ENCODE measurements around the gene PPM1J. TPM values are rescaled to one million over a fixed set of nuclear protein-coding genes. Genes with fewer than 3 reads are reported as not detected.

Gene PPM1J
- total RNA-seq, 4 donors from 2014 or later = 6.6 to 22.1 (median 13.4) TPM

- Histone ChIP-seq H3K27ac (peak overlapping the region; percentile 87), H3K4me1 (peaks cover 30% of the 10 kb centered on the region), H3K4me3 (peak overlapping the region; percentile 93), H3K9me3 (no peaks in the 10 kb centered on the region), H3K36me3 (peaks cover 18% of the 10 kb centered on the region), H3K27me3 (no peaks in the 10 kb centered on the region)
- peak in 1 of 2 donors; percentile 90 for DNase-seq (ENCODE audit: low spot score in 2 of 2)
- no CpG with 5 or more reads among the region's 68 CpGs for WGBS
- TF ChIP-seq CTCF (IDR thresholded peaks at IDR 0.05) (peak in 1 of 2 donors; percentile 25), POLR2A (IDR thresholded peaks at IDR 0.05) (peak in 1 of 2 donors; percentile 8), EP300 (IDR thresholded peaks at IDR 0.05) (no peak)
Observed at GRCh38 chr1:112674986-112675727, 40.0 kb downstream of the PPM1J start.

GRCh38 chr1:112674440-112674985 lies 40.6 kb downstream of the PPM1J start, which contains the start of gene MOV10:
Gene MOV10 (plus strand): TSS chr1:112674659. CDS start chr1:112674913, 254 bp downstream.
- H3K36me3 ChIP-seq = peaks cover 23% of the 10 kb centered on the region
- H3K9me3 ChIP-seq = no peaks in the 10 kb centered on the region
- peaks cover 30% of the 10 kb centered on the region for H3K4me1 ChIP-seq
- H3K4me3 ChIP-seq = peak within 1 kb of the TSS; percentile 93
- under 1% methylated on average over 21 of the region's 30 CpGs for WGBS
- no peaks in the 10 kb centered on the region for H3K27me3 ChIP-seq
- TF ChIP-seq CTCF (IDR thresholded peaks at IDR 0.05) (no peak), POLR2AphosphoS5 (IDR thresholded peaks at IDR 0.05) (no peak), POLR2A (IDR thresholded peaks at IDR 0.05) (no peak), EP300 (IDR thresholded peaks at IDR 0.05) (no peak)
- peak within 1 kb of the TSS; percentile 87 for H3K27ac ChIP-seq
- peak; percentile 80 to 82 for DNase-seq (ENCODE audit: low spot score in 2 of 2)

- Histone ChIP-seq H3K9me3 (no peaks in the 10 kb centered on the region), H3K36me3 (peaks cover 30% of the 10 kb centered on the region), H3K27me3 (no peaks in the 10 kb centered on the region), H3K4me3 (peak overlapping the region; percentile 93), H3K4me1 (peaks cover 30% of the 10 kb centered on the region), H3K27ac (peak overlapping the region; percentile 87)
- TF ChIP-seq EP300 (IDR thresholded peaks at IDR 0.05) (no peak), POLR2A (IDR thresholded peaks at IDR 0.05) (no peak), CTCF (IDR thresholded peaks at IDR 0.05) (peak; percentile 9 to 47), POLR2AphosphoS5 (IDR thresholded peaks at IDR 0.05) (peak in 1 of 3 donors; percentile 44)
- 4% methylated on average over 18 of the region's 18 CpGs for WGBS
- no peak for DNase-seq (ENCODE audit: low spot score in 2 of 2)
Observed at GRCh38 chr1:112673592-112674439, 41.3 kb downstream of the PPM1J start.

- peaks cover 40% of the 10 kb centered on the region for H3K36me3 ChIP-seq
- TF ChIP-seq POLR2A (IDR thresholded peaks at IDR 0.05) (no peak), POLR2AphosphoS5 (IDR thresholded peaks at IDR 0.05) (no peak), EP300 (IDR thresholded peaks at IDR 0.05) (no peak), CTCF (IDR thresholded peaks at IDR 0.05) (no peak)
- WGBS = 90% methylated on average over 1 of the region's 1 CpG
- H3K4me3 ChIP-seq = no peak overlapping the region
- no peak for DNase-seq (ENCODE audit: low spot score in 2 of 2)
- H3K27ac ChIP-seq = no peak overlapping the region
- H3K27me3 ChIP-seq = no peaks in the 10 kb centered on the region
- peaks cover 30% of the 10 kb centered on the region for H3K4me1 ChIP-seq
- H3K9me3 ChIP-seq = no peaks in the 10 kb centered on the region
Observed at GRCh38 chr1:112672842-112673241, 42.3 kb downstream of the PPM1J start.

All from suprapubic skin (tissue), 4 donors.